KMS-11 (cell line): ENCODE data around the gene SEMA3C.

Source experiments
- H2AFZ ChIP-seq: fragments of 200-600 bp; sonication (generic); 2 replicates; pipeline ENCODE4 v1.6.1; 2016; ENCODE audit warnings: antibody characterized with exemption, mixed run types, low read depth
- H3K27ac ChIP-seq: fragments of 200-600 bp; sonication (generic); 2 replicates; pipeline ENCODE4 v1.6.1; 2016; ENCODE audit warnings: mild to moderate bottlenecking, mixed run types
- H3K27me3 ChIP-seq: fragments of 200-600 bp; sonication (generic); 2 replicates; pipeline ENCODE4 v1.6.1; 2017; ENCODE audit warnings: mild to moderate bottlenecking, low read depth, mixed run types, moderate library complexity; ENCODE audit not compliant: insufficient read depth
- H3K36me3 ChIP-seq: fragments of 200-600 bp; sonication (generic); 2 replicates; pipeline ENCODE4 v1.6.1; 2017; ENCODE audit warnings: mild to moderate bottlenecking, mixed run types; ENCODE audit not compliant: insufficient read depth
- H3K4me1 ChIP-seq: fragments of 200-600 bp; sonication (generic); 2 replicates; pipeline ENCODE4 v1.6.1; 2016; ENCODE audit warnings: mild to moderate bottlenecking, low read depth, mixed run types; ENCODE audit not compliant: poor library complexity, severe bottlenecking
- H3K4me2 ChIP-seq: fragments of 200-600 bp; sonication (generic); 2 replicates; pipeline ENCODE4 v1.7.0; 2016; ENCODE audit warnings: mild to moderate bottlenecking, mixed run types
- H3K4me3 ChIP-seq: fragments of 200-600 bp; sonication (generic); IDR thresholded peaks from 2 replicates; pipeline ENCODE4 v1.6.1; 2017; ENCODE audit warnings: low read depth, low read length, mixed read lengths; ENCODE audit not compliant: insufficient read depth
- H3K79me2 ChIP-seq: fragments of 200-600 bp; sonication (generic); 2 replicates; pipeline ENCODE4 v1.6.1; 2016; ENCODE audit warnings: low read depth, mixed run types; ENCODE audit not compliant: insufficient read depth
- H3K9ac ChIP-seq: fragments of 200-600 bp; sonication (generic); 2 replicates; pipeline ENCODE4 v1.6.1; 2016; ENCODE audit warnings: mild to moderate bottlenecking, mixed run types
- H4K20me1 ChIP-seq: fragments of 200-600 bp; sonication (generic); 2 replicates; pipeline ENCODE4 v1.6.1; 2016; ENCODE audit warnings: mild to moderate bottlenecking, mixed run types; ENCODE audit not compliant: insufficient read depth
- TF ChIP-seq, protein P1 (sequence below): fragments of 200-600 bp; sonication (generic); conservative IDR thresholded peaks from 2 replicates; pipeline ENCODE4 v1.6.1; 2017; ENCODE audit warnings: low read depth, mild to moderate bottlenecking, antibody characterized with exemption, low read length, moderate library complexity, mixed read lengths

Gene SEMA3C

DNA sequence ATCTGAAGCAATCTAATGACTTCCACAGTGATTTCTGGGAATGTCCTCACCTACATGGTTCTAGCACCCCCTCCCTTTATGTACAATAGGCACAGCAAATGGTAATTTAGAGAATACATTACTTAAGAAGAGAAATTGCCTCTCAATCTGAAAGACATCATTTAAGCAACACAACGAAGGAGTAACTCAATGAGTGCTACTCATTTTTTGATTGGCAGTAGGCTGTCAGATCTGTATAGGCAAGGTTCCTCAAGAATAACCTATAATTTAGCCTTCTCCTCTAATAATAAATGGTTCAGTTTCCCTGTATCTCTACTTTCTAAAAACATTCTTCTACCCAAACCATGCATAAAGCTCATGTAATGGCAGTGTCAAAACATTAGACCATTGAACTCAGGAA lies 30.6 kb upstream of the SEMA3C start:
- no peaks in the 10 kb centered on the region for H4K20me1 ChIP-seq
- H3K36me3 ChIP-seq, result no peaks in the 10 kb centered on the region
- H3K9ac ChIP-seq, result no peak overlapping the region
- H3K4me2 ChIP-seq, result no peak overlapping the region
- TF ChIP-seq, protein P1, sequence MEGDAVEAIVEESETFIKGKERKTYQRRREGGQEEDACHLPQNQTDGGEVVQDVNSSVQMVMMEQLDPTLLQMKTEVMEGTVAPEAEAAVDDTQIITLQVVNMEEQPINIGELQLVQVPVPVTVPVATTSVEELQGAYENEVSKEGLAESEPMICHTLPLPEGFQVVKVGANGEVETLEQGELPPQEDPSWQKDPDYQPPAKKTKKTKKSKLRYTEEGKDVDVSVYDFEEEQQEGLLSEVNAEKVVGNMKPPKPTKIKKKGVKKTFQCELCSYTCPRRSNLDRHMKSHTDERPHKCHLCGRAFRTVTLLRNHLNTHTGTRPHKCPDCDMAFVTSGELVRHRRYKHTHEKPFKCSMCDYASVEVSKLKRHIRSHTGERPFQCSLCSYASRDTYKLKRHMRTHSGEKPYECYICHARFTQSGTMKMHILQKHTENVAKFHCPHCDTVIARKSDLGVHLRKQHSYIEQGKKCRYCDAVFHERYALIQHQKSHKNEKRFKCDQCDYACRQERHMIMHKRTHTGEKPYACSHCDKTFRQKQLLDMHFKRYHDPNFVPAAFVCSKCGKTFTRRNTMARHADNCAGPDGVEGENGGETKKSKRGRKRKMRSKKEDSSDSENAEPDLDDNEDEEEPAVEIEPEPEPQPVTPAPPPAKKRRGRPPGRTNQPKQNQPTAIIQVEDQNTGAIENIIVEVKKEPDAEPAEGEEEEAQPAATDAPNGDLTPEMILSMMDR, result no peak
- no peaks in the 10 kb centered on the region for H3K4me1 ChIP-seq
- H2AFZ ChIP-seq, result no peak overlapping the region
- no peaks in the 10 kb centered on the region for H3K27me3 ChIP-seq
- H3K27ac ChIP-seq, result no peak overlapping the region
- H3K79me2 ChIP-seq, result no peaks in the 10 kb centered on the region
- no peak overlapping the region for H3K4me3 ChIP-seq

DNA sequence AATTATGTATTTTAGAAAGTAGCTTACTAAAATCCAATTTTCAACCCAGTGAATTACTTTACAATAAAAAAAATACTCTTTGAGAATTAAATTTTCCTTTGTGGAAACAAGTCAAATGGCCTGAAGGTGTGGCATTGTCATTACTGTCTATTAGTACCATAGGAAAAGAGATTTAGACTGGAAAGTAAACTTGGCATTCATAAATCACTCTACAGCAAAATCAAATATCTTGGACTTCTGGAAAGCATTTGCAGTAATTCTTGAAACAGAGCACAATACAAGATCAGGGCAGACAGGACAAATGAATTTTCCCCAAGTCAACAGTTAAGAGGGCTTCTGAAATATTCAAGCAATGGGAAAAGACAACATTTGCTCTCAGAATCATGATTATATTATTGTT lies 28.0 kb upstream of the SEMA3C start:
- no peaks in the 10 kb centered on the region for H3K27me3 ChIP-seq
- no peak overlapping the region for H3K4me3 ChIP-seq
- peaks cover 10% of the 10 kb centered on the region for H3K4me1 ChIP-seq
- H3K36me3 ChIP-seq, result no peaks in the 10 kb centered on the region
- H4K20me1 ChIP-seq, result no peaks in the 10 kb centered on the region
- TF ChIP-seq, protein P1, result no peak
- no peaks in the 10 kb centered on the region for H3K79me2 ChIP-seq
- no peak overlapping the region for H2AFZ ChIP-seq
- no peak overlapping the region for H3K9ac ChIP-seq
- H3K27ac ChIP-seq, result no peak overlapping the region
- H3K4me2 ChIP-seq, result no peak overlapping the region

DNA sequence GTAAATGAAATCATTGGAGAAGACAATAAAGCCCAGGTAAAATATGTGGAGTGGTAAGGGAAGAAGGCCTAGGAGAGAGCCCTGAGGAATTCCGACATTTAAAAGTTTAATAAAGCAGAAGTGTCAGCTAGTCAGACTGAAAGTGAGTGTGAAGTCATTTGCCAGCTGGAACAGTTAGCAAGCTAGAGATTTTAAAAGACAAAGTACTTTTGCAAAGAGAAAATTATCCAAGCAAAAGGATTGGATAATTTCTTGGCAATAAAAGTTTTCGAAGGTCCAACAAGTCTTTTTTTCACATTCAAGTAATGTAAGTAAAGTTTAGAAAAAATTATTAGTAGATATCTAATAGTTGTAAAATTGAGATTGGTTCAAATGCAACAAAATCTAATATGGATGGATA lies 27.1 kb upstream of the SEMA3C start:
- no peak overlapping the region for H3K4me3 ChIP-seq
- H3K79me2 ChIP-seq, result no peaks in the 10 kb centered on the region
- no peaks in the 10 kb centered on the region for H3K27me3 ChIP-seq
- H4K20me1 ChIP-seq, result no peaks in the 10 kb centered on the region
- TF ChIP-seq, protein P1, result no peak
- H3K27ac ChIP-seq, result no peak overlapping the region
- peaks cover 19% of the 10 kb centered on the region for H3K4me1 ChIP-seq
- H2AFZ ChIP-seq, result no peak overlapping the region
- H3K4me2 ChIP-seq, result no peak overlapping the region
- H3K36me3 ChIP-seq, result no peaks in the 10 kb centered on the region
- no peak overlapping the region for H3K9ac ChIP-seq

DNA sequence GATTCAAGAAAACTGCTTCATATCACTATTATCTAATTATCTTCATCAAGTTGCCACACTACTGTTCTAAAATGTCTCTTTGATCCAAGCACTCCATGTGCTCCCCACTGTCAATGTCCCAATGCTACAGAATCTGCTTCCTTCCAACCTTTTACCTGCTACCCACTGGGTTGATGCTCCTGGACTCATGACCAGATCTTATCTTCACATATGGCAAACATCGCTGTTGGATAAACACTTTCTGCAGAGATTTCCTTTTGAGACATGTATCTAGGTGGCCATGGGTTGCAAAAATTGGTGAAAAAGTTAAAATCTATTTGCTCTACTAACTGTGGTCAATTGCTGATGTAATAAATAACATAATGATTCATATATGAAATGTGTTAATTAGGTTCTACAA lies 24.5 kb upstream of the SEMA3C start:
- no peak overlapping the region for H3K27ac ChIP-seq
- no peaks in the 10 kb centered on the region for H4K20me1 ChIP-seq
- H3K36me3 ChIP-seq, result no peaks in the 10 kb centered on the region
- H3K9ac ChIP-seq, result no peak overlapping the region
- H3K4me2 ChIP-seq, result no peak overlapping the region
- H3K4me1 ChIP-seq, result peaks cover 20% of the 10 kb centered on the region
- no peaks in the 10 kb centered on the region for H3K79me2 ChIP-seq
- H2AFZ ChIP-seq, result no peak overlapping the region
- TF ChIP-seq, protein P1, result no peak
- no peak overlapping the region for H3K4me3 ChIP-seq
- no peaks in the 10 kb centered on the region for H3K27me3 ChIP-seq
